ENCODE data around the gene PEPD. TPM values are rescaled to one million over a fixed set of nuclear protein-coding genes. Genes with fewer than 3 reads are reported as not detected.

Gene PEPD
- polyA plus RNA-seq, 3 donors, result 61.5 to 218 (median 171) TPM

DNA sequence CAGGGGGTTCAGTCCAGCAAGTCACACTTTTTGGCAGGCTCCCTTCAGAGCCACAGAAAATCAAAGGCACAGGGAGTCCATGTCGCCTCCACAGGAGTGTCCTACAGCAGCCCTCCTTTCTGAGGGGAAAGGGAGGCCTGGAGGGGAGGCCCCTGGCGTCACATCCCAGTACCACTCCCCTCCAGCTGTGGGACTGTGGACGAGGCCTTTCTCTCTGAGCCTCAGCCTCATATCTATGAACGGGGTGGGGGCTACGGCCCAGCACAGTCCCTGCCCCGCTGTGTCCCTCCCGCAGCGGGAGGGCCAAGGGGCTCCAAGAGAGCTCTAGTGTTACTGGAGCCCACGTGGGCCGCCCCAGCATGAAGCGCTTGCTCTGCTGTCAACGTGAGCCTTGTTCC, 23.8 kb downstream of the PEPD start:
- TF ChIP-seq, protein P1, sequence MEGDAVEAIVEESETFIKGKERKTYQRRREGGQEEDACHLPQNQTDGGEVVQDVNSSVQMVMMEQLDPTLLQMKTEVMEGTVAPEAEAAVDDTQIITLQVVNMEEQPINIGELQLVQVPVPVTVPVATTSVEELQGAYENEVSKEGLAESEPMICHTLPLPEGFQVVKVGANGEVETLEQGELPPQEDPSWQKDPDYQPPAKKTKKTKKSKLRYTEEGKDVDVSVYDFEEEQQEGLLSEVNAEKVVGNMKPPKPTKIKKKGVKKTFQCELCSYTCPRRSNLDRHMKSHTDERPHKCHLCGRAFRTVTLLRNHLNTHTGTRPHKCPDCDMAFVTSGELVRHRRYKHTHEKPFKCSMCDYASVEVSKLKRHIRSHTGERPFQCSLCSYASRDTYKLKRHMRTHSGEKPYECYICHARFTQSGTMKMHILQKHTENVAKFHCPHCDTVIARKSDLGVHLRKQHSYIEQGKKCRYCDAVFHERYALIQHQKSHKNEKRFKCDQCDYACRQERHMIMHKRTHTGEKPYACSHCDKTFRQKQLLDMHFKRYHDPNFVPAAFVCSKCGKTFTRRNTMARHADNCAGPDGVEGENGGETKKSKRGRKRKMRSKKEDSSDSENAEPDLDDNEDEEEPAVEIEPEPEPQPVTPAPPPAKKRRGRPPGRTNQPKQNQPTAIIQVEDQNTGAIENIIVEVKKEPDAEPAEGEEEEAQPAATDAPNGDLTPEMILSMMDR (IDR thresholded peaks at IDR 0.05), result no peak
- Mint-ChIP-seq H3K4me3 (no peak overlapping the region), H3K4me1 (no peaks in the 10 kb centered on the region), H3K27me3 (ENCODE audit: low read depth in 3 of 3) (peaks cover 0 to 1% (median 0%) of the 10 kb centered on the region in 3 donors), H3K9me3 (no peaks in the 10 kb centered on the region), H3K27ac (no peak overlapping the region), H3K36me3 (peaks cover 24 to 30% of the 10 kb centered on the region in 2 donors)
- H3K36me3 ChIP-seq (replicated peaks in 1 of 2; ENCODE audit: control insufficient read depth in 1 of 2, insufficient read depth in 2 of 2, low read length in 2 of 2), result peaks cover 12 to 22% of the 10 kb centered on the region in 2 donors
- H3K9me3 ChIP-seq (replicated peaks in 1 of 2; ENCODE audit: control insufficient read depth in 1 of 2, insufficient read depth in 1 of 2, low read length in 2 of 2), result no peaks in the 10 kb centered on the region
- intact Hi-C loops (cut with micrococcal nuclease), result no loop called here
- H3K27me3 ChIP-seq (ENCODE audit: control insufficient read depth in 2 of 2, insufficient read depth in 2 of 2, low read length in 2 of 2), result no peaks in the 10 kb centered on the region
- no peak overlapping the region for H3K4me3 ChIP-seq (replicated peaks in 1 of 3; ENCODE audit: low read depth in 2 of 3, low read length in 3 of 3)
- H3K79me2 ChIP-seq (ENCODE audit: insufficient read depth, low read length), result no peaks in the 10 kb centered on the region
- no peak overlapping the region for H3K27ac ChIP-seq (ENCODE audit: low read depth in 1 of 2, low read length in 2 of 2)
- H3K9ac ChIP-seq (ENCODE audit: insufficient read depth, low read length, poor library complexity, severe bottlenecking), result no peak overlapping the region
- H2AFZ ChIP-seq (ENCODE audit: insufficient read depth, low read depth, low read length, poor library complexity, severe bottlenecking), result no peak overlapping the region
- 99% methylated on average over 10 of the region's 12 CpGs for WGBS (ENCODE audit: insufficient coverage)
- H3K4me1 ChIP-seq (ENCODE audit: control insufficient read depth in 1 of 2, insufficient read depth in 2 of 2, low read length in 2 of 2), result no peaks in the 10 kb centered on the region
- DNase-seq, result no peak
- no peaks in the 10 kb centered on the region for H4K20me1 ChIP-seq (ENCODE audit: insufficient read depth, low read length)
- no peak overlapping the region for H3K4me2 ChIP-seq (replicated peaks; ENCODE audit: extremely low read depth, low read length, poor library complexity, severe bottlenecking)

DNA sequence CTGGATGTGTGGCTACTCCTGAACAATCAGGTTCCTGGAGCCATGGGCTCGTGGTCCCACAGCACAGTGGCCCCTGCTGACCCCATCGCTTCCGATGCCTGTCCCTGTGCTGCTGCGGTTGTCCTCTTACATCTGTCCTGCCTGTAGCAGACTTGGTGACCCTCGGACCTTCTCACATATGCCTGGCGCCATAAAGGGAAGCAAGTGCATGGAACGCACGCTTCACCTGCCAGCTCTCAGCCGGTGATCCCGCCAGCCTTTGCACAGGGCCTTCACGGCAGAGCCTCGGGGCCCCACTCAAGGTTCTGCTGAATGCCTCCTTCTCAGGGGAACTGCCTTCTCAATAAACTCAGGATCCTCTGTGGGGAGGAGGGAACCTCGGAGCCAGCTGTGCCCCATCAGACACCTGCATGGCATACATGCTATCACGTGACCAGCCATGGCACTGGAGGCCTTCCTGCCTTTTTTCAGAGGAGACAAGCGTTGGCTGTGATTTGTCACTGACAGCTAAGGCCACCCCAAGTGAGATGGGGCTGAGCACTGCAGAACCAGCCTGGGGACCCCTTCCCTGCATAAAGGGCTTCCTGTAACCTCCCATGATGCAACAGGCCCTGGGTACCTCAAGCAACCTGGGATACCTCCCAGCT, 24.3 kb downstream of the PEPD start:
- no peak overlapping the region for H3K9ac ChIP-seq (ENCODE audit: insufficient read depth, low read length, poor library complexity, severe bottlenecking)
- no peaks in the 10 kb centered on the region for H3K27me3 ChIP-seq (ENCODE audit: control insufficient read depth in 2 of 2, insufficient read depth in 2 of 2, low read length in 2 of 2)
- H3K27ac Mint-ChIP-seq, result no peak overlapping the region
- H3K36me3 Mint-ChIP-seq, result peaks cover 21 to 30% of the 10 kb centered on the region in 2 donors
- no peak overlapping the region for H3K4me3 ChIP-seq (replicated peaks in 1 of 3; ENCODE audit: low read depth in 2 of 3, low read length in 3 of 3)
- no peaks in the 10 kb centered on the region for H3K79me2 ChIP-seq (ENCODE audit: insufficient read depth, low read length)
- H3K4me1 Mint-ChIP-seq, result no peaks in the 10 kb centered on the region
- TF ChIP-seq, protein P1 (IDR thresholded peaks at IDR 0.05), result no peak
- no peak overlapping the region for H3K27ac ChIP-seq (ENCODE audit: low read depth in 1 of 2, low read length in 2 of 2)
- intact Hi-C loops (cut with micrococcal nuclease), result no loop called here
- H3K4me2 ChIP-seq (replicated peaks; ENCODE audit: extremely low read depth, low read length, poor library complexity, severe bottlenecking), result no peak overlapping the region
- H3K9me3 Mint-ChIP-seq, result no peaks in the 10 kb centered on the region
- H3K4me1 ChIP-seq (ENCODE audit: control insufficient read depth in 1 of 2, insufficient read depth in 2 of 2, low read length in 2 of 2), result no peaks in the 10 kb centered on the region
- no peak overlapping the region for H3K4me3 Mint-ChIP-seq
- no peak for DNase-seq
- no peak overlapping the region for H2AFZ ChIP-seq (ENCODE audit: insufficient read depth, low read depth, low read length, poor library complexity, severe bottlenecking)
- H3K36me3 ChIP-seq (replicated peaks in 1 of 2; ENCODE audit: control insufficient read depth in 1 of 2, insufficient read depth in 2 of 2, low read length in 2 of 2), result peaks cover 12 to 22% of the 10 kb centered on the region in 2 donors
- H4K20me1 ChIP-seq (ENCODE audit: insufficient read depth, low read length), result no peaks in the 10 kb centered on the region
- peaks cover 0 to 1% (median 0%) of the 10 kb centered on the region in 3 donors for H3K27me3 Mint-ChIP-seq (ENCODE audit: low read depth in 3 of 3)
- H3K9me3 ChIP-seq (replicated peaks in 1 of 2; ENCODE audit: control insufficient read depth in 1 of 2, insufficient read depth in 1 of 2, low read length in 2 of 2), result no peaks in the 10 kb centered on the region
- 95% methylated on average over 12 of the region's 15 CpGs for WGBS (ENCODE audit: insufficient coverage)
